Fibroblast of mammary gland (primary cell): ENCODE data around the gene GPC6.
A peak's percentile ranks its signal among the peaks of the same experiment; 100 is the strongest.

Experiments
- DNase-seq: peaks from one replicate; pipeline ENCODE4 v3.0.0-alpha.2; 2010; ENCODE audit warnings: low read depth
- H3K4me3 ChIP-seq: 2 replicates; pipeline ENCODE4 v1.5.1; 2011; ENCODE audit warnings: low read depth, mild to moderate bottlenecking, low read length, moderate library complexity; ENCODE audit not compliant: control insufficient read depth
- CTCF ChIP-seq: conservative IDR thresholded peaks from 2 replicates; pipeline ENCODE4 v1.5.1; 2011; ENCODE audit warnings: low read depth, low read length, inconsistent platforms; ENCODE audit not compliant: control insufficient read depth, insufficient read depth

Gene GPC6

GRCh38 chr13:93521307-93521706, 294.7 kb downstream of the GPC6 start:
- no peak for DNase-seq
- no peak overlapping the region for H3K4me3 ChIP-seq
- no peak for TF ChIP-seq CTCF

GRCh38 chr13:93522501-93522900, 295.9 kb downstream of the GPC6 start:
- no peak overlapping the region for H3K4me3 ChIP-seq
- no peak for TF ChIP-seq CTCF
- DNase-seq: peak; percentile 55

- no peak for DNase-seq
- H3K4me3 ChIP-seq: no peak overlapping the region
- TF ChIP-seq CTCF: no peak
These were observed 298.5 kb downstream of the GPC6 start for GRCh38 chr13:93525087-93525486.

- TF ChIP-seq CTCF: no peak
- no peak overlapping the region for H3K4me3 ChIP-seq
- no peak for DNase-seq
These were observed 301.2 kb downstream of the GPC6 start for GRCh38 chr13:93527748-93528297.

- no peak for TF ChIP-seq CTCF
- DNase-seq: peak; percentile 39
- no peak overlapping the region for H3K4me3 ChIP-seq
These were observed 303.4 kb downstream of the GPC6 start for GRCh38 chr13:93529961-93530360.

- peak; percentile 35 for DNase-seq
- H3K4me3 ChIP-seq: no peak overlapping the region
- TF ChIP-seq CTCF: no peak
These were observed 307.6 kb downstream of the GPC6 start for GRCh38 chr13:93534181-93534700.

- peak; percentile 59 for DNase-seq
- H3K4me3 ChIP-seq: no peak overlapping the region
- TF ChIP-seq CTCF: no peak
These were observed 308.6 kb downstream of the GPC6 start for GRCh38 chr13:93535251-93535650.
